Neural crest cell (in vitro differentiated cells): ENCODE results near the gene LILRB1. TPM values are rescaled to one million over a fixed set of nuclear protein-coding genes. Genes with fewer than 3 reads are reported as not detected.
"Not testable (repeated sequence)": the region's sequence is repeated elsewhere in the genome, so short reads cannot be mapped to it uniquely, and the experiment has no call there.

ENCODE experiments used
- DNase-seq: peaks from one replicate; pipeline ENCODE4 v3.0.0; 2021; ENCODE audit warnings: low read depth, mixed read lengths, low spot score
- H3K27ac Mint-ChIP-seq: one replicate; pipeline ENCODE4 v1.8.0; 2021; ENCODE audit warnings: mild to moderate bottlenecking, mixed read lengths; ENCODE audit not compliant: unreplicated experiment
- H3K27me3 Mint-ChIP-seq: 2 replicates; pipeline ENCODE4 v1.8.0; 2021; ENCODE audit warnings: low read depth, mild to moderate bottlenecking, mixed read lengths
- H3K36me3 Mint-ChIP-seq: 2 replicates; pipeline ENCODE4 v1.8.0; 2021; ENCODE audit warnings: low read depth, mild to moderate bottlenecking, mixed read lengths
- H3K4me1 Mint-ChIP-seq: 2 replicates; pipeline ENCODE4 v1.8.0; 2021; ENCODE audit warnings: mixed read lengths
- H3K4me3 Mint-ChIP-seq: one replicate; pipeline ENCODE4 v1.8.0; 2021; ENCODE audit warnings: mild to moderate bottlenecking, mixed read lengths
- H3K9me3 Mint-ChIP-seq: 2 replicates; pipeline ENCODE4 v1.8.0; 2021; ENCODE audit warnings: mixed read lengths
- long read RNA-seq: library from polyadenylated mRNA; unstranded; transcript quantifications from one replicate; pipeline ENCODE4 v2.0.0, GENCODE V29; 2020
- total RNA-seq: library from RNA; stranded (reverse); gene quantifications from 2 replicates; pipeline ENCODE4 v1.2.1, GENCODE V29; 2021
- TF ChIP-seq, protein P1 (sequence below): fragments of 200-600 bp; sonication (generic); conservative IDR thresholded peaks from 2 replicates; pipeline ENCODE4 v1.5.0; 2021; ENCODE audit warnings: antibody characterized with exemption, mild to moderate bottlenecking

LILRB1 gene
- not detected in 2 replicates for total RNA-seq
- long read RNA-seq, result 0 reads

DNA sequence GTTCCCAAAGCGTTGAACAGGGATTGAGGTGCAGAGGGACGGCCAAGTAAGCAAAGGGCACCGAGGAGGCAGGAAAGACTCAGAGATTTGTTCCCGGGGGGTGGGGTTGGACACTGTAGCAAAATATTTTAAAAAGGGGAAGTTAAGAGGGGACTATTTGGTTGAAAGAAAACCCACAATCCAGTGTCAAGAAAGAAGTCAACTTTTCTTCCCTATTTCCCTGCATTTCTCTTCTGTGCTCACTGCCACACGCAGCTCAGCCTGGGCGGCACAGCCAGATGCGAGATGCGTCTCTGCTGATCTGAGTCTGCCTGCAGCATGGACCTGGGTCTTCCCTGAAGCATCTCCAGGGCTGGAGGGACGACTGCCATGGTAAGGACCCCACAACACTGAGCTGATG, at the start of gene LILRB1:
Gene LILRB1, plus strand, starts transcription at position 223 of the 400 bp plus-strand sequence. CDS start 590 bp downstream, outside the sequence.
- not testable (repeated sequence) for H3K9me3 Mint-ChIP-seq, H3K4me3 Mint-ChIP-seq, H3K27ac Mint-ChIP-seq, H3K36me3 Mint-ChIP-seq, H3K4me1 Mint-ChIP-seq, DNase-seq, H3K27me3 Mint-ChIP-seq

DNA sequence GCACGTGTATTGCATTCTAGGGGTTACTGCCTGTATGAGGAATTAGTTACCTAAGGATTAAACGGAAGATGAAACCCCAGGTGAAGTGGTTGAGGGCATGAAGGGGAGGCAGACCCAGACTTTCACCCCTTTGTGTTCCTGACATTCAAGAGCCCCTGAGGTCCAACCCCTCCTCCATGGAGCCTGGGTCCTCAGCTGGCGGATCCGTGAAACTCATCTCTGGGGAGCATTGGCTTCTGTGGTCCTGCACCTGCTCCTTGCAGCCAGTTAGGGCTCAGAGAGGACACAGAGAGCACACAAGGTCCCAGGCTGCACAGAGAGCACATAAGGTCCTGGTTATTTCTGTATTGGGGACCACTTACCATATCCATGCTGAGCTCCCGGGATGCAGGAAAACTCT, 43.9 kb upstream of the LILRB1 start:
- Mint-ChIP-seq H3K9me3 (peaks cover 23% of the 10 kb centered on the region), H3K4me1 (no peaks in the 10 kb centered on the region), H3K27me3 (no peaks in the 10 kb centered on the region), H3K36me3 (peaks cover 7% of the 10 kb centered on the region), H3K27ac (no peak overlapping the region), H3K4me3 (no peak overlapping the region)
- TF ChIP-seq, protein P1, sequence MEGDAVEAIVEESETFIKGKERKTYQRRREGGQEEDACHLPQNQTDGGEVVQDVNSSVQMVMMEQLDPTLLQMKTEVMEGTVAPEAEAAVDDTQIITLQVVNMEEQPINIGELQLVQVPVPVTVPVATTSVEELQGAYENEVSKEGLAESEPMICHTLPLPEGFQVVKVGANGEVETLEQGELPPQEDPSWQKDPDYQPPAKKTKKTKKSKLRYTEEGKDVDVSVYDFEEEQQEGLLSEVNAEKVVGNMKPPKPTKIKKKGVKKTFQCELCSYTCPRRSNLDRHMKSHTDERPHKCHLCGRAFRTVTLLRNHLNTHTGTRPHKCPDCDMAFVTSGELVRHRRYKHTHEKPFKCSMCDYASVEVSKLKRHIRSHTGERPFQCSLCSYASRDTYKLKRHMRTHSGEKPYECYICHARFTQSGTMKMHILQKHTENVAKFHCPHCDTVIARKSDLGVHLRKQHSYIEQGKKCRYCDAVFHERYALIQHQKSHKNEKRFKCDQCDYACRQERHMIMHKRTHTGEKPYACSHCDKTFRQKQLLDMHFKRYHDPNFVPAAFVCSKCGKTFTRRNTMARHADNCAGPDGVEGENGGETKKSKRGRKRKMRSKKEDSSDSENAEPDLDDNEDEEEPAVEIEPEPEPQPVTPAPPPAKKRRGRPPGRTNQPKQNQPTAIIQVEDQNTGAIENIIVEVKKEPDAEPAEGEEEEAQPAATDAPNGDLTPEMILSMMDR, result no peak
- no peak for DNase-seq

DNA sequence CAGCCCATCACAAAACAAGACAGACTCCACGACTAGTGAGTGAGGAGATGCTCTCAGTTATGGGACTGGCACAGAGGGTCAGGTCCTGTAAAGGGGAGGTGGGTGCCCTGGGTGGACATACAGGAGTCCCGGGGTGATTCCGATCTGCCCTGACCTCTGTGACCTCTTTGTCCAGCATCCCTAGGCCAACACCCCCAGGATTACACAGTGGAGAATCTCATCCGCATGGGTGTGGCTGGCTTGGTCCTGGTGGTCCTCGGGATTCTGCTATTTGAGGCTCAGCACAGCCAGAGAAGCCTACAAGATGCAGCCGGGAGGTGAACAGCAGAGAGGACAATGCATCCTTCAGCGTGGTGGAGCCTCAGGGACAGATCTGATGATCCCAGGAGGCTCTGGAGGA, 43.3 kb upstream of the LILRB1 start:
- H3K4me1 Mint-ChIP-seq, result no peaks in the 10 kb centered on the region
- TF ChIP-seq, protein P1, result no peak
- H3K36me3 Mint-ChIP-seq, result peaks cover 7% of the 10 kb centered on the region
- peaks cover 24% of the 10 kb centered on the region for H3K9me3 Mint-ChIP-seq
- no peaks in the 10 kb centered on the region for H3K27me3 Mint-ChIP-seq
- no peak overlapping the region for H3K4me3 Mint-ChIP-seq
- no peak overlapping the region for H3K27ac Mint-ChIP-seq
- no peak for DNase-seq

DNA sequence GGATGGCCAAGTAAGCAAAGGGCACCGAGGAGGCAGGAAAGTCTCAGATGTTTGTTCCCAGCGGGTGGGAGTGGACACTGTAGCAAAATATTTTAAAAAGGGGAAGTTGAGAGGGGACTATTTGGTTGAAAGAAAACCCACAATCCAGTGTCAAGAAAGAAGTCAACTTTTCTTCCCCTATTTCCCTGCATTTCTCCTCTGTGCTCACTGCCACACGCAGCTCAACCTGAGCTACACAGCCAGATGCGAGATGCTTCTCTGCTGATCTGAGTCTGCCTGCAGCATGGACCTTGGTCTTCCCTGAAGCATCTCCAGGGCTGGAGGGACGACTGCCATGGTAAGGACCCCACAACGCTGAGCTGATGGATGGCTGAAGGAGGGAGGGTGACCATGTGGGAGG, 36.8 kb upstream of the LILRB1 start, which contains the start of gene LILRA1:
Gene LILRA1, plus strand, starts transcription at position 188 of the 400 bp plus-strand sequence. CDS start 613 bp downstream, outside the sequence.
- peaks cover 10% of the 10 kb centered on the region for H3K9me3 Mint-ChIP-seq
- H3K36me3 Mint-ChIP-seq, H3K4me3 Mint-ChIP-seq, H3K27ac Mint-ChIP-seq, H3K27me3 Mint-ChIP-seq, DNase-seq, H3K4me1 Mint-ChIP-seq: not testable (repeated sequence)

DNA sequence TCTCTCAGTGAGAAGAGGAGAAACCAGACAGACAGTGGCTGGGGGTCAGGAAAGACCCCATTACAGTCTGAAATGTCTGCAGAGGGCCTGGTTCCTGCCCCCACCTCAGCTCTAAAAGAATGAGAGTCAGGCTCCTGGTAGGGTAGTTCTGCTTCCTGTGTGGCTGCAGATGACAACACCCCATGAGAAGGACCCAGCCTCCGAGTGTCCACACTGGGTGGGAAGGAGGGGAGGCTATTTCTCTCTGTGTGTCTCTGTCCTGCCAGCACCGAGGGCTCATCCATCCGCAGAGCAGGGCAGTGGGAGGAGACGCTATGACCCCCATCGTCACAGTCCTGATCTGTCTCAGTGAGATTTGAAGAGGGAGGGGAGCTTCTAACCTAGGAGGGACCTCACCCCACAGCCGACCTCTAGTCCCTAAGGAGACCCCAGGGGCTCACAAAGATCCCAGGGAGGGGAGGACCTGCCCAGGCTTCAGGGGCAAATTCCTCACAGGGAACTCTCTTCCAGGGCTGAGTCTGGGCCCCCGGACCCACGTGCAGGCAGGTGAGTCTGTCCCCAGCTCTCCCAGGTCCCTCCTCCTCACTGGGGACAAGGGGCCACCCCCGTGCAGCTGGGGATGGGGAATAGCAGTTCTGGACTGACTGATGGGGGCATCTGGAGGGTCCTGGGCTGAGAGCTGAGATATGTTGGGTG, 36.2 kb upstream of the LILRB1 start:
- not testable (repeated sequence) for H3K36me3 Mint-ChIP-seq, H3K27me3 Mint-ChIP-seq

DNA sequence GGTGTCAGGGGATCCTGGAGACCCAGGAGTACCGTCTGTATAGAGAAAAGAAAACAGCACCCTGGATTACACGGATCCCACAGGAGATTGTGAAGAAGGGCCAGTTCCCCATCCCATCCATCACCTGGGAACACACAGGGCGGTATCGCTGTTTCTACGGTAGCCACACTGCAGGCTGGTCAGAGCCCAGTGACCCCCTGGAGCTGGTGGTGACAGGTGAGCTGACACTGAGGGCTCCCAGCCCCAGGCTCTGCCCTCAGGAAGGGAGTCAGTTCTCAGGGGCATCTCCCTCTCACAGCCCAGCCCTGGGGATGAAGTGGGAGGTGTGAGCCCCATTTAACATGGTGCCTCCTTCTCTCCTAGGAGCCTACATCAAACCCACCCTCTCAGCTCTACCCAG, 35.5 kb upstream of the LILRB1 start:
- Mint-ChIP-seq H3K4me1 (no peaks in the 10 kb centered on the region), H3K4me3 (no peak overlapping the region), H3K9me3 (peaks cover 5% of the 10 kb centered on the region), H3K36me3 (peaks cover 3% of the 10 kb centered on the region), H3K27me3 (no peaks in the 10 kb centered on the region), H3K27ac (no peak overlapping the region)
- DNase-seq, result no peak
- TF ChIP-seq, protein P1, result no peak

More for the DNA sequence above, 36.2 kb upstream of the LILRB1 start:
- H3K4me3 Mint-ChIP-seq, H3K9me3 Mint-ChIP-seq, H3K27ac Mint-ChIP-seq, H3K4me1 Mint-ChIP-seq, DNase-seq: not testable (repeated sequence)

DNA sequence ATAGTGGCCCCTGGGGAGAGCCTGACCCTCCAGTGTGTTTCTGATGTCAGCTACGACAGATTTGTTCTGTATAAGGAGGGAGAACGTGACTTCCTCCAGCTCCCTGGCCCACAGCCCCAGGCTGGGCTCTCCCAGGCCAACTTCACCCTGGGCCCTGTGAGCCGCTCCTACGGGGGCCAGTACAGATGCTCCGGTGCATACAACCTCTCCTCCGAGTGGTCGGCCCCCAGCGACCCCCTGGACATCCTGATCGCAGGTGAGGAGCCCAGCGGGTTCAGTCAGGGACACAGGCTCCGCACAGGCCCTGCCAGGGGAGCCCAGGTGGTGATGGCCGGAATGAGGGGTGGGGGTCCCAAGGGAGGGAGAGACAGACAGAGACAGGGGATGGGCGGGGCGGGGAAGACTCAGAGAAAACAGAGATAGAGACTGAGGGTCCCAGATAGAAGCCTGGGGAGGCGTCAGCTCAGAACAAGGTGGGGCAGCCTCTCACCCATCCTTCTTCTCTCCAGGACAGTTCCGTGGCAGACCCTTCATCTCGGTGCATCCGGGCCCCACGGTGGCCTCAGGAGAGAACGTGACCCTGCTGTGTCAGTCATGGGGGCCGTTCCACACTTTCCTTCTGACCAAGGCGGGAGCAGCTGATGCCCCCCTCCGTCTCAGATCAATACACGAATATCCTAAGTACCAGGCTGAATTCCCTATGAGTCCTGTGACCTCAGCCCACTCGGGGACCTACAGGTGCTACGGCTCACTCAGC, 34.4 kb upstream of the LILRB1 start:
- H3K4me3 Mint-ChIP-seq, H3K27me3 Mint-ChIP-seq, H3K9me3 Mint-ChIP-seq, DNase-seq, H3K27ac Mint-ChIP-seq, H3K36me3 Mint-ChIP-seq, H3K4me1 Mint-ChIP-seq: not testable (repeated sequence)
